Endodermal cell (in vitro differentiated cells): ENCODE results near the gene IFNAR2. TPM values are rescaled to one million over a fixed set of nuclear protein-coding genes. Genes with fewer than 3 reads are reported as not detected.

ENCODE experiments used
- DNase-seq: peaks from one replicate; pipeline ENCODE4 v3.0.0-alpha.2; 2017
- H3K27ac ChIP-seq: 2 replicates; pipeline ENCODE4 v1.5.1; 2013; ENCODE audit warnings: mild to moderate bottlenecking, low read depth, low read length, moderate library complexity
- H3K27me3 ChIP-seq: 2 replicates; pipeline ENCODE4 v1.6.1; 2013; ENCODE audit warnings: mild to moderate bottlenecking, low read length, moderate library complexity; ENCODE audit not compliant: insufficient read depth, control insufficient read depth, poor library complexity, severe bottlenecking
- H3K36me3 ChIP-seq: 2 replicates; pipeline ENCODE4 v1.7.0; 2013; ENCODE audit warnings: mild to moderate bottlenecking, low read length, moderate library complexity; ENCODE audit not compliant: control insufficient read depth, insufficient read depth
- H3K4me1 ChIP-seq: one replicate; pipeline ENCODE4 v1.7.0; 2013; ENCODE audit warnings: low read length; ENCODE audit not compliant: control insufficient read depth, insufficient read depth
- H3K4me3 ChIP-seq: 2 replicates; pipeline ENCODE4 v1.5.1; 2013; ENCODE audit warnings: mild to moderate bottlenecking, low read length, moderate library complexity
- H3K9ac ChIP-seq: 2 replicates; pipeline ENCODE4 v1.6.1; 2013; ENCODE audit warnings: mild to moderate bottlenecking, low read length, moderate library complexity; ENCODE audit not compliant: poor library complexity, severe bottlenecking; ENCODE audit errors: extremely low read depth
- H3K9me3 ChIP-seq: 2 replicates; pipeline ENCODE4 v1.6.1; 2013; ENCODE audit warnings: mild to moderate bottlenecking, low read length, moderate library complexity; ENCODE audit not compliant: control insufficient read depth
- H3K27ac Mint-ChIP-seq: 2 replicates; pipeline ENCODE4 v1.8.0; 2020; ENCODE audit warnings: mixed read lengths
- H3K27me3 Mint-ChIP-seq: 2 replicates; pipeline ENCODE4 v1.8.0; 2021; ENCODE audit warnings: mild to moderate bottlenecking, mixed read lengths; ENCODE audit not compliant: insufficient read depth
- H3K36me3 Mint-ChIP-seq: 2 replicates; pipeline ENCODE4 v1.8.0; 2020; ENCODE audit warnings: low read depth, mixed read lengths
- H3K4me1 Mint-ChIP-seq: 2 replicates; pipeline ENCODE4 v1.8.0; 2020; ENCODE audit warnings: mixed read lengths
- H3K4me3 Mint-ChIP-seq: 2 replicates; pipeline ENCODE4 v1.8.0; 2020; ENCODE audit warnings: mild to moderate bottlenecking, moderate library complexity, mixed read lengths
- H3K9me3 Mint-ChIP-seq: 2 replicates; pipeline ENCODE4 v1.8.0; 2020; ENCODE audit warnings: mild to moderate bottlenecking, mixed read lengths
- WGBS, 2 experiments: methylation state at CpG; one replicate each; pipeline versions ENCODE4 v1.1.5 to v1.1.7; 2013; ENCODE audit warnings: missing lambda C conversion rate in 2 of 2, mixed read lengths in 1 of 2; ENCODE audit not compliant: insufficient coverage in 1 of 2, insufficient read length in 1 of 2; 5-methylcytosine and 5-hydroxymethylcytosine counted together
- total RNA-seq, 2 donors: library from RNA; stranded (reverse); fragmentation: NEBNext Ultra II Directional in 1 of 2; extraction: Animal tissue kit (Norgen Biotek cat#: 25700) in 1 of 2; gene quantifications; 2 replicates in 1 of 2; 3 replicates in 1 of 2; pipeline ENCODE4 v1.2.1, GENCODE V29; 2021
- TF ChIP-seq, protein P1 (sequence below): fragments of 200-600 bp; sonication (generic); conservative IDR thresholded peaks from 2 replicates; pipeline ENCODE4 v1.5.0; 2021; ENCODE audit warnings: antibody characterized with exemption, mild to moderate bottlenecking

The IFNAR2 gene
- total RNA-seq, 2 donors from 2014 or later: 14.1 to 27.7 TPM

DNA sequence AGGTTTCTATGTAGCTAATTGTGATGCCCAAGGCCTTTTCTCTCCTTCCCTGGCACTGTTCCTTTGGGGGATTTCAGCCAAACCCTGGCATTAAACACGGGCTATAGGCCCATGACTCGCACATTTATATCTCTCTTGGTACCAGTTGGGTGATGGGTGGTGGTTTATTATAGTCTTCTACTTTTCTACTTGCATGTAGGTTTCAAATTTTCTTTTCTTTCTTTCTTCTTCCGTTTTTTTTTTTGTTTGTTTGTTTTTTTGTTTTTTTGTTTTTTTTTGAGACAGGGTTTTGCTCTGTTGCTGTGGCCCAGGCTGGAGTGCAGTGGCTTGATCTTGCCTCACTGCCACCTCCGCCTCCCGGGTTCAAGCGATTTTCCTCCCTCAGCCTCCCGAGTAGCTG lies 37.5 kb downstream of the IFNAR2 start:
- Mint-ChIP-seq H3K4me1 (peaks cover 10% of the 10 kb centered on the region), H3K27ac (no peak overlapping the region), H3K9me3 (no peaks in the 10 kb centered on the region), H3K36me3 (peaks cover 13% of the 10 kb centered on the region), H3K27me3 (peaks cover 12% of the 10 kb centered on the region), H3K4me3 (peak overlapping the region; percentile 63)
- Histone ChIP-seq H3K9ac (no peak overlapping the region), H3K4me3 (peak overlapping the region; percentile 81), H3K4me1 (no peaks in the 10 kb centered on the region), H3K27me3 (no peaks in the 10 kb centered on the region), H3K27ac (no peak overlapping the region), H3K36me3 (peaks cover 10% of the 10 kb centered on the region), H3K9me3 (no peaks in the 10 kb centered on the region)
- 89% methylated on average over 4 of the region's 7 CpGs; no CpG with 5 or more reads in 1 of the 2 experiments for WGBS, 2 experiments
- no peak for DNase-seq
- TF ChIP-seq, protein P1, sequence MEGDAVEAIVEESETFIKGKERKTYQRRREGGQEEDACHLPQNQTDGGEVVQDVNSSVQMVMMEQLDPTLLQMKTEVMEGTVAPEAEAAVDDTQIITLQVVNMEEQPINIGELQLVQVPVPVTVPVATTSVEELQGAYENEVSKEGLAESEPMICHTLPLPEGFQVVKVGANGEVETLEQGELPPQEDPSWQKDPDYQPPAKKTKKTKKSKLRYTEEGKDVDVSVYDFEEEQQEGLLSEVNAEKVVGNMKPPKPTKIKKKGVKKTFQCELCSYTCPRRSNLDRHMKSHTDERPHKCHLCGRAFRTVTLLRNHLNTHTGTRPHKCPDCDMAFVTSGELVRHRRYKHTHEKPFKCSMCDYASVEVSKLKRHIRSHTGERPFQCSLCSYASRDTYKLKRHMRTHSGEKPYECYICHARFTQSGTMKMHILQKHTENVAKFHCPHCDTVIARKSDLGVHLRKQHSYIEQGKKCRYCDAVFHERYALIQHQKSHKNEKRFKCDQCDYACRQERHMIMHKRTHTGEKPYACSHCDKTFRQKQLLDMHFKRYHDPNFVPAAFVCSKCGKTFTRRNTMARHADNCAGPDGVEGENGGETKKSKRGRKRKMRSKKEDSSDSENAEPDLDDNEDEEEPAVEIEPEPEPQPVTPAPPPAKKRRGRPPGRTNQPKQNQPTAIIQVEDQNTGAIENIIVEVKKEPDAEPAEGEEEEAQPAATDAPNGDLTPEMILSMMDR: no peak

DNA sequence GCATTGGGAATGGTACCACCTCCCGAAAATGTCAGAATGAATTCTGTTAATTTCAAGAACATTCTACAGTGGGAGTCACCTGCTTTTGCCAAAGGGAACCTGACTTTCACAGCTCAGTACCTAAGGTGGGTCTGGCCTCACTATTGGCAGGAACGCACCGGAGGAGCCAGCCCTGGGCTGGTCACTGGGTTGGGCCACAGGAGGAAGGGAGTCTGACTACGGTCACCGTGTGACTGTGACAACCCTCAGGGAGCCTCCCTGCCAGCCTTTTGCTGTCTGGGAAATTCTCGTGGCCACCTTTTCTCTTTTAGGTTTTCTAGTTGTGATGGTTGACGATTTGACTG lies 38.6 kb downstream of the IFNAR2 start:
- WGBS, 2 experiments: 90 to 92% methylated on average over 4 to 7 of the region's 7 CpGs
- Mint-ChIP-seq H3K4me1 (peaks cover 10% of the 10 kb centered on the region), H3K36me3 (peaks cover 5% of the 10 kb centered on the region), H3K27me3 (peaks cover 12% of the 10 kb centered on the region), H3K27ac (no peak overlapping the region), H3K4me3 (no peak overlapping the region), H3K9me3 (no peaks in the 10 kb centered on the region)
- H3K27me3 ChIP-seq: no peaks in the 10 kb centered on the region
- no peaks in the 10 kb centered on the region for H3K9me3 ChIP-seq
- H3K4me1 ChIP-seq: no peaks in the 10 kb centered on the region
- H3K36me3 ChIP-seq: peaks cover 3% of the 10 kb centered on the region
- peak; percentile 26 for DNase-seq
- no peak overlapping the region for H3K9ac ChIP-seq
- TF ChIP-seq, protein P1: no peak
- no peak overlapping the region for H3K27ac ChIP-seq
- H3K4me3 ChIP-seq: no peak overlapping the region

DNA sequence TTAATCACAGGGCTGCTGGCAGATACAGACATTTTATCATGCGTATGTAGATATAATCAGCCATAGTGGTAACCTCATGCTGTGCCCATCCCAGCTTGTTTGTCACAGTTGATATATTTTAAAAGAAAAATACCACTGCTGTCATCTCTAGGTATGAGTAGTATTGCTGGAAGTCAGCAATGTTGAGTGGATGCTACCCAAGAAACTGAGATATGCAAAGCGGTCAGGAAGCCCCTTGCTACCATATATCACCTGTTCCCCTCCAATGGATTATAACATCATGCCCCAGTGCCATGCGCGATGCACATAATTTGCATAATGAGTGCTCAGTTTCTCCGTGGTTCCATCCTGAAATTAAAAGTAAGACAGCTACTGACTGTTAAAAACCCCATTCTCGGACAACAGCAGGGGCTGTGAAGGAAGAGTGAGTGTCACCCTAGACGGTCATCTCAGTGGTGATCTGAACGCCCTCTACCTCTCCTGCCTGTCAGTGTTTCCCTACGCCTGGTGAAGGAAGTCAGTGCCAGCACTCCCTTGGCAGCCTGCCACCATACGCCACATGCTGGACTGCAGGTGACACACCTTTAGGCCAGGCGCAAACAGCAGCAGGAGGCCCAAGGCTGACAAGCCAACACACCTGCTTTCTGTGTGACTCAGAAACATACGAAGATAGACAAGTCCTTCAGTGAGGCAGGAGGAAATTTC lies 39.2 kb downstream of the IFNAR2 start:
- TF ChIP-seq, protein P1: no peak
- H3K27ac Mint-ChIP-seq: no peak overlapping the region
- H3K4me1 Mint-ChIP-seq: peaks cover 10% of the 10 kb centered on the region
- H3K9me3 ChIP-seq: no peaks in the 10 kb centered on the region
- H3K9me3 Mint-ChIP-seq: no peaks in the 10 kb centered on the region
- H3K27me3 ChIP-seq: no peaks in the 10 kb centered on the region
- H3K27ac ChIP-seq: no peak overlapping the region
- no peak overlapping the region for H3K9ac ChIP-seq
- DNase-seq: peak; percentile 40
- no peaks in the 10 kb centered on the region for H3K4me1 ChIP-seq
- H3K4me3 Mint-ChIP-seq: no peak overlapping the region
- H3K27me3 Mint-ChIP-seq: peaks cover 12% of the 10 kb centered on the region
- no peaks in the 10 kb centered on the region for H3K36me3 ChIP-seq
- peaks cover 7% of the 10 kb centered on the region for H3K36me3 Mint-ChIP-seq
- H3K4me3 ChIP-seq: no peak overlapping the region
- 91 to 97% methylated on average over 9 to 12 of the region's 12 CpGs for WGBS, 2 experiments
